GM18498 (cell line): ENCODE measurements around the gene CBFA2T2.
"Not testable (repeated sequence)": the region's sequence is repeated elsewhere in the genome, so short reads cannot be mapped to it uniquely, and the experiment has no call there.

Experiments used
- ATAC-seq: cut with Tn5 transposase; IDR thresholded peaks from one replicate; pipeline ENCODE4 v1.9.1; 2021; ENCODE audit warnings: mild to moderate bottlenecking, moderate library complexity; ENCODE audit not compliant: unreplicated experiment

CBFA2T2 gene

DNA sequence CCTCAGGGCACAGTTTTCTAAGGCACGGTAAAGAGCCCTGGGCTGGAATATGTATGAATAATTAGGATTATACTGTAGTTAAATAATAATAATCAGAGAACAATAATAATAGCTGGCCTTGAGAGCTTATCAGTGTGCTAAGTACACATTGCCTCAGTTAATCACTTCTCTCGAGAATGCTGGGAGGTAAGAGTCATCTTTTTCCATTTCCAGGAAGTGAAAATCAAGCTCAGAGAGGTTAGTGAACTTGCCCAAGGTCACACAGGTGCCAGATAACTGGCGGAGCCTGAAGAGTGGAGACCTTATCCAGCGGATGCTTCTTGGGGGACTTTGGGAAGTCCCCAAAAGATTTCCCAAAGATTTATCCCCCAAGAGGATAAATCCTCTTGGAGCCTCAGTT lies 19.4 kb upstream of the CBFA2T2 start:
- no peak for ATAC-seq

DNA sequence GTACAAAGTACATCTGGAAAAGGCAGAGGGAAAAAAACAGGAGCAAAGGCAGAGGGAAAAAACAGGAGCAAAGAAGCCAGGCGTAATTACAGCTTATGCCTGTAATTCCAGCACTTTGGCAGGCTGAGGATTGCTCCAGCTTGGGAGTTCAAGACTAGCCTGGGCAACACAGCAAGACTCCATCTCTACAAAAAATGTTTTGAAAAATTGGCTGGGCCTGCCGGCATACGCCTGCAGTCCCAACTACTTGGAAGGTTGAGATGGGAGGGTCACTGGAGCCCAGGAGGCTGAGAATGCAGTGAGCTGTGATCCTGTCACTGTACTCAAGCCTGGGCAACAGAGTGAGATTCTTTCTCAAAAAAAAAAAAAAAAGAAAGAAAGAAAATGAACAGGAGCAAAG lies 19.0 kb upstream of the CBFA2T2 start:
- no peak for ATAC-seq

GRCh38 chr20:33472868-33473435 lies 16.9 kb upstream of the CBFA2T2 start:
- no peak for ATAC-seq

DNA sequence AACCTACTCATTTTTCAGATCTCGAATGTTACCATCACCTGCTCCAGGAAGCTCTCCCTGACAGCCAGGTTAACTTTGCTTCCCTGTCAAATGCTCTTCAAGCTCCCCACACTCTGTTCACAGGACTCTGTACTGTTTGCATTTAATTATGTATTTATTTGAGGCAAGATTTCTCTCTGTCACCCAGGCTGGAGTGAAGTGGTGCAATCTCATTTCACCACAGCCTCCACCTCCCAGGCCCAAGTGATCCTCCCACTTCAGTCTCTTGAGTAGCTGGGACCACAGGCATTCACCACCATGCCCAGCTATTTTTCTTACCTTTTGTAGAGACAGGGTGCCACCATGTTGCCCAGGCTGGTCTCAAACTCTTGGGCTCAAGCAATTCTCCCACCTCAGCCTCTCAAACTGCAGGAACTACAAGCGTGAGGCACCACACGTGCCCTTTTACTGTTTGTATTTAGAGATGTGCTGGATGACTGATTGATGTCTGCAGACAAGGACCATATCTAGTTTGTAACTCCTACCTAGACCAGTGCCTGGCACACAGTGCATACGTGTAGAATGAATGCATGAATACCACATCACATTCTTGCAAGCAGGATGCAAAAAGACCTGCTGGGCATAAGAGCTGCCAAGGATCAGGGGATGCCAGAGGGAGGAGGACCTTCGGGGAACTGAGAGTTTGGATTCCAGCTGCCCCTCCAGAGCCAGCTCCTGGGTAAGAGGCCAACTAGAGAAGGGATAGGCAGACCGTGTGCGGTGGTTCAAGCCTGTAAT lies 15.6 kb upstream of the CBFA2T2 start:
- ATAC-seq, result no peak

DNA sequence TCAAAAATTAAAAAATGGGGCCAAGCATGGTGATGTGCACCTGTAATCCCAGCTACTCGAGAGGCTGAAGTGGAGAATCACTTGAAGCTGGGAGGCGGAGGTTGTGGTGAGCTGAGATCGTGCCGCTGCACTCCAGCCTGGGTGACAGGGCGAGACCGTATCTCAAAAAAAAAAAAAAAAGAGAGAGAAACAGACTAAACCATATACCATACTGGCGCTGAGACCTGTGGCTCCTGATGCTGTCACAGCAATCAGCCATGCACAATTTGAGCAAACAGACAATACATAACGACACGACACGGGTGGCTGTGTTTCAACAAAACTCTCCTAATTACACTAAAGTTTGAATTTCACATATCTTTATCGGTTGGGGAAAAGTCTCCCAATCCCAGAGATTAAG lies 14.9 kb upstream of the CBFA2T2 start:
- ATAC-seq, result no peak

DNA sequence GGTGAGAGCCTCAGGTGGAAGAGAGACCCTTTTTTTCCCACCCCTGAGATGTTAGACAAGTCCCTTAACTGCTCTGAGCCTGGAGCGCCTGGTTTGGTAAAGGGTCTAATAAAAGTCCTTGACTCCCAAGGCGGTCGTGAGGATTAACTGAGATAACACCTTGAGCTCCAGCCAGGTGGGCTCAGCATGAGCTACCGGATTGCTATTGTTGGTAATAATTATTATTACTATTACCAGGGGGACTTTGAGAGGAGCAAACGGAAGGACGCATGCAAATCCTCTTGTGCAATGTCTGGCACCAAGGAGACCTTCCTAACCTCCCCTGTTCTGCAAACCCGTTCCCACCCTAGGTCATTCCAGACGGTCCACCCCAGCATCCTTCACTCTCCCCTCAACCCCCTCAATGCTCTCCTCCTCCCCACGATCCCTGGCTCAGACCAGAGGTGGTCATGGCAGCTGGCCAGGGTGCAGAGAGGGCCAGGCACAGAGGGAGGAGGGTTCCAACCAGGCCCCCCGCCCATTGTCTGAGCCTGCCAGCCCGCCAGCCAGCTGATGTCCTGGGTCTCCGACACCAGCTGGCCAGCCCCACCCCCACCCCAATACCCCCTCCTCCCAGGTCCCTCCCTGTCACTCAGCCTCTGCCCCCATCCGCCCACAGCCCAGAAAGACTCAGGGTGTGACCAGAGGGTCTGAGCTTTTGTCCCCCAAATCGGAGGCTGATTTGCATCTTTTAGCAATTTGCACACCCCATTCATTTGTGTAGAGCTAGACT lies 14.3 kb upstream of the CBFA2T2 start:
- no peak for ATAC-seq

- ATAC-seq, result no peak
Measured at GRCh38 chr20:33477386-33478234, 12.3 kb upstream of the CBFA2T2 start.

DNA sequence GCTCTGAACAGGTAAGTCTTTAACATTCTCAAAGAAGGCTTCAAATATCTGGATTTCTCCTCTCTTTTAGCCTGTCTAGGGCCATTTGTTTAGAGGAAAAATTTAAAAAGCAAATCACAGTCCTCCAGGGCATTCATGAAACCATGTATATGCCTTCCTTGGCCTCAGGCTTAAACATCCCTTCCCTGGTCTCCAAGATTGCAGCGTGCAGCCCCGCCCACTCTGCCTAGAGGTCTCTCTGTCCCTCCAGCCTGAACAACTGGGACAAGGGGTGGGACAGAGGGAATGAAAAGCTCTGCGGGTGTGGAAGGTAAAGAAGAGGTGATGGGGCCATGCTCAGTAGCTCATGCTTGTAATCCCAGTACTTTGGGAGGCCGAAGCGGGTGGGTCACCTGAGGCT lies 9.8 kb upstream of the CBFA2T2 start:
- no peak for ATAC-seq

DNA sequence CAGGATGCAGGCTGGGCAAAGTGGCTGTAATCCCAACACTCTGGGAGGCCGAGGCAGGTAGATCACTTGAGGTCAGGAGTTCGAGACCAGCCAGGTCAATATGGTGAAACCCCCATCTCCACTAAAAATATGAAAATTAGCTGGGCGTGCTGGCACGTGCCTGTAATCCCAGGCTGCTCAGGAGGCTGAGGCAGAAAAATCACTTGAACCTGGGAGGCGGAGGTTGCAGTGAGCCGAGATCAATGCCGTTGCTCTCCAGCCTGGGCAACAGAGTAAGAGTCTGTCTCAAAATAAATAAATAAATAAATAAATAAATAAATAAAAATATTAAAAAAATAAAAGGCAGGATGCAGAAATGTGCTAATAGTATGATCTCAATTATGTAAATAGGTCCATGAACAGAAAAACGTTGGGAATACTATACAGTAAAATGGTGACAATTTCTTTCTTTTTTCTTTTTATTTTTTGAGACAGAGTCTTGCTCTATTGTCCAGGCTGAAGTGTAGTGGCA lies 8.4 kb upstream of the CBFA2T2 start:
- ATAC-seq, result no peak

- ATAC-seq, result no peak
Measured at GRCh38 chr20:33482581-33482980, 7.3 kb upstream of the CBFA2T2 start.

- not testable (repeated sequence) for ATAC-seq
Measured at GRCh38 chr20:33483186-33483585, 6.7 kb upstream of the CBFA2T2 start.

DNA sequence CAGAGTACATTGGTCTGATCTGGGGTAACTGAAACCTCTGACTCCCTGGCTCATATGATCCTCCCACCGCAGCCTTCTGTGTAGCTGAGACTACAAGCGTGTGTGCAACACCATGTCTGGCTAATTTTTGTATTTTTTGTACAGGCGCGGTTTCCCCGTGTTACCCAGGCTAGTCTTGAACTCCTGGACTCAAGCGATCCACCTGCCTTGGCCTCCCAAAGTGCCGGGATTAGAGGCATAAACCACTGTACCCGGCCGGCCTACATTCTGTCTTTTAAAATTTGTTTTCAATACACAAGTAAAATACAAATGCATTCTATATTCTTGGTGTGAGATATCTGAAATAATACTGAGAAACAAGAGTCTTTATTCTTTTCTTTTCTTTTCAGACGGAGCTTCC lies 1.7 kb upstream of the CBFA2T2 start:
- ATAC-seq, result no peak

- ATAC-seq, result not testable (repeated sequence)
Measured at GRCh38 chr20:33488661-33489494, 1.0 kb upstream of the CBFA2T2 start.

DNA sequence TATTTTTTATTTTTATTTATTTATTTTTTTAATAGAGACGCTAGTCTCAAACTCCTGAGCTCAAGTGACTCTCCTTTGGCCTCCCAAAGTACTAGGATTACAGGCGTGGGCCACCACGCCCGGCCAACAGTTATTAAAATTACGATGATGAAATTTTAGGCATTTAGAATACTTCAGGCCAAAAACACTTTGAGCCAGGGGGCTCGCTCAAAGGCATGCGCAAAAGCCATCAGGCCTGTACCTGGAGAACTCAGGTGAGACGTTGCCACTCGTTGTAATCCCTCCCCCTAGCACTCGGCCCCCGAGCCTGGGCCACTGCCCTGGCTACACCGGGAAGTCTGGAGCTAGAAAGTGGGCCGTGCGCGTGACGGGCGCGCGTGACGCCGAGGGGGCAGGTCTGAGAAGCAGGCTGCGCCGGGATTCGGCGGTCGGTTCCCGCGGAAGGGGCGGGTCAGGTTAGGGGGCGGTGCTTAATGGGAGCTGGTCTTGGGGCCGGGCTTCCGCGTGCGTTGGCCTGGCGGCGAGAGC lies 337 bp upstream of the CBFA2T2 start:
- ATAC-seq, result peak; percentile 95

DNA sequence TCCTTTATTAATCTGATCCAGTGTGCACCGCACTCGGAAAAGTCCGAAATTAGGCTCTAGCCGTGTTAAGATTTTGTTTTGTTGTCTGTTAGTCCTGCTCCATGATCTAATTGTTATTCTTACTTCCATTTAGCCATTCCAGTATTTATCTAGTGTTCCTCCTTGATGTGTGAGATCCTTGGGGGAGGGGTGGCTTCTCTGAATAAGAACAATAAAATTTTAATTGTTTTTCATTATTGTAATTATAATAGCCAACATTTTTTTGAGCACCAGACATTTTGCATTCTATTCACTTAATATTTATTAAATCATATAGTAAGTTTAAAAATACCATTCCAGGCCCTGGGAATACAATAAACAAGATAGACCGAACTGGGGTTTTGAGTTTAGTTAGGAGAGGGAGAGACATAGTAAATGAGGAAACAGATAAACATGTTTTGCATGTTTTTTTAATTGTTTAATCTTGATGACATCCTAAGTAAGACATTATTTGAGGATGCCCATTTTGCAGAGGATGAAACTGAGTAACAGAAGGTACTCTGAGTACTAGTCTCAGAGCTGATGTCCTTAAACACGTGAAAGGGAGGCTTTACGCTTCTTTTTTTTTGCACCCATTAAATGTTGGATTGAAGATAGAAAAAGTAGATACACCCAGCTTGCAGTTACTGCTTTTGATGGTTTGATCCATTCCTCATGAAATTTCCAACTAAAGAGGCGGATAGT lies 1.2 kb downstream of the CBFA2T2 start:
- ATAC-seq, result no peak

- no peak for ATAC-seq
Measured at GRCh38 chr20:33493076-33493766, 3.3 kb downstream of the CBFA2T2 start.

DNA sequence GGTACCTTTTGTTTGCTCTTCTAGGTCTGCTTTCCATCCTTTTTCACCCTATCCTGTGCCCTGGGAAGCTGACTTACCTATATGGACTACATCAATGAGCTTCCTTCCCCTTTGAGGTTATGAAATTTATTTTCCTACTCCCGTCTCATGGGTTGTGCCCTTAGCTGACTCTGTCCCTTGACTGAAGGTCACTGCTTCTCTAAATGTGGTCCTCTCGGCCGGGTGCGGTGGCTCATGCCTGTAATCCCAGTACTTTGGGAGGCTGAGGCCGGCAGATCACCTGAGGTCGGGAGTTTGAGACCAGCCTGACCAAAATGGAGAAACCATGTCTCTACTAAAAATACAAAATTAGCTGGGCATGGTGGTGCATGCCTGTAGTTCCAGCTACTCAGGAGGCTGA lies 6.9 kb downstream of the CBFA2T2 start:
- not testable (repeated sequence) for ATAC-seq

DNA sequence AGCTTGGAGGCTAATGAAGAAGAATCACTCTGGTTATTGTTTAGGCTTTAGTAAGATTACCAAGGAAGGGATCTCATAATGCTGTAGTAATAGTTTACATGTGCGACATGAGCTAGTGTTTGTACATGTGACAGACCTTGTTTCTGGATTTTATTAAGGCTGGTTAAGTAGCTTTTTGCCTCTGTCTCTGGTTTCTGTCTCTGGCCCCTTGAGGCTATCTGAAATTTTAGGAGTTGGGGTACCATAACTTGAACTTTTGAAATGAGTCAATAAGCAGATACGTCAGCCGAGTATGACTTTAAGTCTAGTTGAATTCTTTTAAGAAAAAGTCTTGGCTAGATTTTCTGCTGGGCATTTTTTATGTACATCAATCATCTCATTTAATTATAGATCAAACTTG lies 9.5 kb downstream of the CBFA2T2 start:
- no peak for ATAC-seq
